NT2/D1 (cell line): ENCODE data around the gene OR5AN1.

ENCODE experiments used
- SUZ12 ChIP-seq: IDR thresholded peaks from 2 replicates; pipeline ENCODE4 v1.6.1; 2011; ENCODE audit not compliant: insufficient read length, insufficient read depth; ENCODE audit errors: extremely low read depth
- YY1 ChIP-seq: IDR thresholded peaks from 2 replicates; pipeline ENCODE4 v1.6.1; 2011; ENCODE audit not compliant: insufficient read length, insufficient read depth
- ZNF274 ChIP-seq: IDR thresholded peaks from 2 replicates; pipeline ENCODE4 v1.6.1; 2011; ENCODE audit warnings: mild to moderate bottlenecking, low read depth, low read length

DNA sequence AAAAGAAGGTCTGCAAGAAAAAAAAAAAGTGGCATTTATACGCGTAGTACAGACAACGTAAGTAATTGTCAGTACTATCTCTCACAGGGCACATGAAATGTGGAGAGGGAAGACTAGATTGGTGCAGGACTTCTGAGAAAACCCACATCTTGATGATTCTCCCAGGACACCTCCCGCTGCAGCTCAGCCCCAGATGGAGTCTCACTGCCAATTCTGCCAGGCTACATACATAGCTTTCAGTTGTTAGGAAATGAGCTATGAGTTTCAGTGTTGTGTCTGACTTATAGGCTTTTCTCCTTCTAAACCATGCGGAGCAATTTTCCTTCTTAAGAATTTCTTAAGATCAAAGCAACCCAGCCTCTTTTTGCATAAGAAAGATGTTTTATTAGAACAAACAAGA, 57.9 kb downstream of the OR5AN1 start:
- TF ChIP-seq YY1 (no peak), SUZ12 (no peak), ZNF274 (no peak)
